ENCODE results near the gene LYZL6. TPM values are rescaled to one million over a fixed set of nuclear protein-coding genes. Genes with fewer than 3 reads are reported as not detected.

The LYZL6 gene
- polyA plus RNA-seq, 1 donor: not detected

Other genes starting within 250 kb of the LYZL6 start
- 13.0 TPM for gene RASL10B, start 212.1 kb downstream of the LYZL6 start, polyA plus RNA-seq (ENCODE audit: insufficient read length)
- gene GAS2L2, start 190.5 kb downstream of the LYZL6 start, polyA plus RNA-seq (ENCODE audit: insufficient read length): 0.08 TPM
- not detected for gene C17orf50, start 182.8 kb downstream of the LYZL6 start, polyA plus RNA-seq (ENCODE audit: insufficient read length)
- gene MMP28, start 148.1 kb downstream of the LYZL6 start, polyA plus RNA-seq (ENCODE audit: insufficient read length): 1.2 TPM
- 321 TPM for gene TAF15, start 134.2 kb downstream of the LYZL6 start, polyA plus RNA-seq (ENCODE audit: insufficient read length)
- gene HEATR9, start 74.8 kb downstream of the LYZL6 start, polyA plus RNA-seq (ENCODE audit: insufficient read length): 0.20 TPM
- gene CCL5, start 63.4 kb downstream of the LYZL6 start, polyA plus RNA-seq (ENCODE audit: insufficient read length): 1.5 TPM
- gene RDM1, start 12.9 kb downstream of the LYZL6 start, polyA plus RNA-seq (ENCODE audit: insufficient read length): 3.1 TPM
- gene CCL16, start 37.8 kb upstream of the LYZL6 start, polyA plus RNA-seq (ENCODE audit: insufficient read length): 0.20 TPM
- 18.0 TPM for gene CCL14, start 43.0 kb upstream of the LYZL6 start, polyA plus RNA-seq (ENCODE audit: insufficient read length)
- 7.5 TPM for gene CCL15, start 57.8 kb upstream of the LYZL6 start, polyA plus RNA-seq (ENCODE audit: insufficient read length)
- 0.48 TPM for gene CCL23, start 74.3 kb upstream of the LYZL6 start, polyA plus RNA-seq (ENCODE audit: insufficient read length)
- gene CCL18, start 120.6 kb upstream of the LYZL6 start, polyA plus RNA-seq (ENCODE audit: insufficient read length): not detected
- gene CCL3, start 146.4 kb upstream of the LYZL6 start, polyA plus RNA-seq (ENCODE audit: insufficient read length): 3.9 TPM
- 1.7 TPM for gene CCL4, start 160.1 kb upstream of the LYZL6 start, polyA plus RNA-seq (ENCODE audit: insufficient read length)
- 16.2 TPM for gene TBC1D3B, start 232.9 kb upstream of the LYZL6 start, polyA plus RNA-seq (ENCODE audit: insufficient read length)

Measured in left kidney (tissue), 1 donor.